Measurements from ENCODE around the gene ADD2.

Gene ADD2

GRCh38 chr2:70718736-70719135 is 49.3 kb downstream of the ADD2 start:
- DNase-seq: no peak

GRCh38 chr2:70718241-70718640 is 49.8 kb downstream of the ADD2 start:
- DNase-seq: no peak

GRCh38 chr2:70717431-70718038 is 50.5 kb downstream of the ADD2 start:
- DNase-seq: no peak

- DNase-seq: no peak
Measured at GRCh38 chr2:70716951-70717350, 51.0 kb downstream of the ADD2 start.

- no peak for DNase-seq
Measured at GRCh38 chr2:70716131-70716743, 51.8 kb downstream of the ADD2 start.

GRCh38 chr2:70715071-70715985 is 52.7 kb downstream of the ADD2 start:
- no peak for DNase-seq

GRCh38 chr2:70714141-70714905 is 53.7 kb downstream of the ADD2 start:
- DNase-seq: no peak

GRCh38 chr2:70712916-70713315 is 55.1 kb downstream of the ADD2 start:
- DNase-seq: no peak

- DNase-seq: no peak
Measured at GRCh38 chr2:70711191-70711590, 56.8 kb downstream of the ADD2 start.

GRCh38 chr2:70710038-70710690 is 57.8 kb downstream of the ADD2 start:
- DNase-seq: no peak

GRCh38 chr2:70709275-70710037 is 58.5 kb downstream of the ADD2 start:
- DNase-seq: no peak

- no peak for DNase-seq
Measured at GRCh38 chr2:70708376-70709199, 59.4 kb downstream of the ADD2 start.

- DNase-seq: no peak
Measured at GRCh38 chr2:70707706-70708105, 60.3 kb downstream of the ADD2 start.

- DNase-seq: no peak
Measured at GRCh38 chr2:70706026-70706795, 61.8 kb downstream of the ADD2 start.

- DNase-seq: no peak
Measured at GRCh38 chr2:70705160-70705850, 62.7 kb downstream of the ADD2 start.

GRCh38 chr2:70703900-70704549 is 64.0 kb downstream of the ADD2 start:
- DNase-seq: no peak

- DNase-seq: no peak
Measured at GRCh38 chr2:70702711-70703395, 65.1 kb downstream of the ADD2 start.

GRCh38 chr2:70698847-70699246 is 69.2 kb downstream of the ADD2 start:
- no peak for DNase-seq
